HepG2 (cell line): ENCODE data around the gene EPHA2. TPM values are rescaled to one million over a fixed set of nuclear protein-coding genes. Genes with fewer than 3 reads are reported as not detected.

Experiments used
- ADNP ChIP-seq: sonication (generic); formaldehyde crosslinking; IDR thresholded peaks from 2 replicates; pipeline ENCODE4 v1.4.0; 2020; ENCODE audit warnings: missing genetic modification reagents
- HMGXB4 ChIP-seq, 2 experiments: sonication (generic) in 1 of 2; formaldehyde crosslinking in 1 of 2; IDR thresholded peaks; 2 replicates each; pipeline versions ENCODE4 v1.4.0 to v1.6.1; 2018 to 2020; ENCODE audit warnings: missing genetic modification reagents in 2 of 2, borderline replicate concordance in 1 of 2, low read depth in 1 of 2, mild to moderate bottlenecking in 1 of 2, missing biosample characterization in 1 of 2
- ISX ChIP-seq: sonication (generic); formaldehyde crosslinking; conservative IDR thresholded peaks from 2 replicates; pipeline ENCODE4 v1.5.0; 2020; ENCODE audit warnings: missing genetic modification reagents
- NKX3-1 ChIP-seq: sonication (generic); formaldehyde crosslinking; IDR thresholded peaks from 2 replicates; pipeline ENCODE4 v1.5.0; 2020; ENCODE audit warnings: missing genetic modification reagents
- PBX3 ChIP-seq: sonication (generic); formaldehyde crosslinking; IDR thresholded peaks from 2 replicates; pipeline ENCODE4 v1.8.1; 2023; ENCODE audit warnings: missing genetic modification reagents, inconsistent platforms, borderline replicate concordance
- PCBP2 ChIP-seq: fragments of 200-400 bp; formaldehyde crosslinking; optimal IDR thresholded peaks from 2 replicates; pipeline ENCODE3; 2018; ENCODE audit warnings: low read length, low read depth; ENCODE audit not compliant: poor library complexity, severe bottlenecking
- PLRG1 ChIP-seq: fragments of 450-650 bp; conservative IDR thresholded peaks from 2 replicates; pipeline ENCODE4 v1.6.1; 2016
- PRMT3 ChIP-seq: sonication (generic); formaldehyde crosslinking; IDR thresholded peaks from 2 replicates; pipeline ENCODE4 v1.8.1; 2022; ENCODE audit warnings: low read depth, mild to moderate bottlenecking, moderate library complexity, missing genetic modification reagents, borderline replicate concordance
- SRSF1 ChIP-seq: fragments of 200-400 bp; formaldehyde crosslinking; optimal IDR thresholded peaks from 2 replicates; pipeline ENCODE3; 2017; ENCODE audit warnings: mild to moderate bottlenecking, low read depth, low read length, moderate library complexity
- ZFP1 ChIP-seq: IDR thresholded peaks from 2 replicates; pipeline ENCODE4 v1.6.1; 2016
- ZNF317 ChIP-seq: sonication (generic); formaldehyde crosslinking; IDR thresholded peaks from 2 replicates; pipeline ENCODE4 v1.5.0; 2020; ENCODE audit warnings: mild to moderate bottlenecking, missing genetic modification reagents
- ZNF337 ChIP-seq: sonication (generic); formaldehyde crosslinking; IDR thresholded peaks from 2 replicates; pipeline ENCODE4 v1.5.1; 2020; ENCODE audit warnings: missing genetic modification reagents, low read depth, mild to moderate bottlenecking, borderline replicate concordance
- polyA plus RNA-seq, 8 experiments: library from polyadenylated mRNA; depleted of rRNA in 3 of 8; stranded (reverse) in 7 of 8; unstranded in 1 of 8; fragments of >200 nt; fragmentation: Illumina TruSeq in 4 of 8; extraction: Trizol in 4 of 8; gene quantifications; 2 replicates each; pipeline versions ENCODE4 v1.2.1 to v1.2.3, GENCODE V29; 2011 to 2016; ENCODE audit warnings: low read depth in 4 of 8, missing spikeins in 1 of 8, mixed read lengths in 1 of 8; ENCODE audit not compliant: insufficient read depth in 1 of 8
- total RNA-seq, 5 experiments: library from RNA; depleted of rRNA; stranded (reverse); fragments of >200 nt; fragmentation: Illumina TruSeq; extraction: Trizol; gene quantifications; 2 replicates each; pipeline ENCODE4 v1.2.3, GENCODE V29; 2016; ENCODE audit warnings: low read depth in 1 of 5
- TF ChIP-seq, protein P1 (sequence below): sonication (generic); formaldehyde crosslinking; IDR thresholded peaks from 2 replicates; pipeline ENCODE4 v1.4.0; 2020; ENCODE audit warnings: mild to moderate bottlenecking, missing genetic modification reagents
- TF ChIP-seq, protein P2 (sequence below): sonication (generic); formaldehyde crosslinking; IDR thresholded peaks from 2 replicates; pipeline ENCODE4 v1.4.0; 2020; ENCODE audit warnings: mild to moderate bottlenecking, missing genetic modification reagents

The EPHA2 gene
- total and polyA plus RNA-seq, 2 of the 13 experiments (the other 11 are each of a cell fraction or from before 2014, with no cell fraction given): 33.6 to 53.6 TPM

- TF ChIP-seq, protein P1, sequence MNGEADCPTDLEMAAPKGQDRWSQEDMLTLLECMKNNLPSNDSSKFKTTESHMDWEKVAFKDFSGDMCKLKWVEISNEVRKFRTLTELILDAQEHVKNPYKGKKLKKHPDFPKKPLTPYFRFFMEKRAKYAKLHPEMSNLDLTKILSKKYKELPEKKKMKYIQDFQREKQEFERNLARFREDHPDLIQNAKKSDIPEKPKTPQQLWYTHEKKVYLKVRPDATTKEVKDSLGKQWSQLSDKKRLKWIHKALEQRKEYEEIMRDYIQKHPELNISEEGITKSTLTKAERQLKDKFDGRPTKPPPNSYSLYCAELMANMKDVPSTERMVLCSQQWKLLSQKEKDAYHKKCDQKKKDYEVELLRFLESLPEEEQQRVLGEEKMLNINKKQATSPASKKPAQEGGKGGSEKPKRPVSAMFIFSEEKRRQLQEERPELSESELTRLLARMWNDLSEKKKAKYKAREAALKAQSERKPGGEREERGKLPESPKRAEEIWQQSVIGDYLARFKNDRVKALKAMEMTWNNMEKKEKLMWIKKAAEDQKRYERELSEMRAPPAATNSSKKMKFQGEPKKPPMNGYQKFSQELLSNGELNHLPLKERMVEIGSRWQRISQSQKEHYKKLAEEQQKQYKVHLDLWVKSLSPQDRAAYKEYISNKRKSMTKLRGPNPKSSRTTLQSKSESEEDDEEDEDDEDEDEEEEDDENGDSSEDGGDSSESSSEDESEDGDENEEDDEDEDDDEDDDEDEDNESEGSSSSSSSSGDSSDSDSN (CRISPR knock-in tag): peak; percentile 16; the same call in 1 of the 2 replicates
- TF ChIP-seq ZNF317 (peak; percentile 64; the same call in 1 of the 2 replicates), ZFP1 (CRISPR knock-in tag) (no peak), ISX (CRISPR knock-in tag) (no peak), PCBP2 (no peak), ZNF337 (no peak), HMGXB4 (CRISPR knock-in tag; IDR thresholded peaks at IDR 0.05; ENCODE audit: borderline replicate concordance in 1 of 2, low read depth in 1 of 2) (peak in 1 of 2 experiments; percentile 55; a peak in 1 of 4 replicates), ADNP (no peak), SRSF1 (no peak), PRMT3 (CRISPR knock-in tag) (no peak), PBX3 (CRISPR knock-in tag) (no peak), NKX3-1 (CRISPR knock-in tag) (no peak), PLRG1 (no peak)
- TF ChIP-seq, protein P2, sequence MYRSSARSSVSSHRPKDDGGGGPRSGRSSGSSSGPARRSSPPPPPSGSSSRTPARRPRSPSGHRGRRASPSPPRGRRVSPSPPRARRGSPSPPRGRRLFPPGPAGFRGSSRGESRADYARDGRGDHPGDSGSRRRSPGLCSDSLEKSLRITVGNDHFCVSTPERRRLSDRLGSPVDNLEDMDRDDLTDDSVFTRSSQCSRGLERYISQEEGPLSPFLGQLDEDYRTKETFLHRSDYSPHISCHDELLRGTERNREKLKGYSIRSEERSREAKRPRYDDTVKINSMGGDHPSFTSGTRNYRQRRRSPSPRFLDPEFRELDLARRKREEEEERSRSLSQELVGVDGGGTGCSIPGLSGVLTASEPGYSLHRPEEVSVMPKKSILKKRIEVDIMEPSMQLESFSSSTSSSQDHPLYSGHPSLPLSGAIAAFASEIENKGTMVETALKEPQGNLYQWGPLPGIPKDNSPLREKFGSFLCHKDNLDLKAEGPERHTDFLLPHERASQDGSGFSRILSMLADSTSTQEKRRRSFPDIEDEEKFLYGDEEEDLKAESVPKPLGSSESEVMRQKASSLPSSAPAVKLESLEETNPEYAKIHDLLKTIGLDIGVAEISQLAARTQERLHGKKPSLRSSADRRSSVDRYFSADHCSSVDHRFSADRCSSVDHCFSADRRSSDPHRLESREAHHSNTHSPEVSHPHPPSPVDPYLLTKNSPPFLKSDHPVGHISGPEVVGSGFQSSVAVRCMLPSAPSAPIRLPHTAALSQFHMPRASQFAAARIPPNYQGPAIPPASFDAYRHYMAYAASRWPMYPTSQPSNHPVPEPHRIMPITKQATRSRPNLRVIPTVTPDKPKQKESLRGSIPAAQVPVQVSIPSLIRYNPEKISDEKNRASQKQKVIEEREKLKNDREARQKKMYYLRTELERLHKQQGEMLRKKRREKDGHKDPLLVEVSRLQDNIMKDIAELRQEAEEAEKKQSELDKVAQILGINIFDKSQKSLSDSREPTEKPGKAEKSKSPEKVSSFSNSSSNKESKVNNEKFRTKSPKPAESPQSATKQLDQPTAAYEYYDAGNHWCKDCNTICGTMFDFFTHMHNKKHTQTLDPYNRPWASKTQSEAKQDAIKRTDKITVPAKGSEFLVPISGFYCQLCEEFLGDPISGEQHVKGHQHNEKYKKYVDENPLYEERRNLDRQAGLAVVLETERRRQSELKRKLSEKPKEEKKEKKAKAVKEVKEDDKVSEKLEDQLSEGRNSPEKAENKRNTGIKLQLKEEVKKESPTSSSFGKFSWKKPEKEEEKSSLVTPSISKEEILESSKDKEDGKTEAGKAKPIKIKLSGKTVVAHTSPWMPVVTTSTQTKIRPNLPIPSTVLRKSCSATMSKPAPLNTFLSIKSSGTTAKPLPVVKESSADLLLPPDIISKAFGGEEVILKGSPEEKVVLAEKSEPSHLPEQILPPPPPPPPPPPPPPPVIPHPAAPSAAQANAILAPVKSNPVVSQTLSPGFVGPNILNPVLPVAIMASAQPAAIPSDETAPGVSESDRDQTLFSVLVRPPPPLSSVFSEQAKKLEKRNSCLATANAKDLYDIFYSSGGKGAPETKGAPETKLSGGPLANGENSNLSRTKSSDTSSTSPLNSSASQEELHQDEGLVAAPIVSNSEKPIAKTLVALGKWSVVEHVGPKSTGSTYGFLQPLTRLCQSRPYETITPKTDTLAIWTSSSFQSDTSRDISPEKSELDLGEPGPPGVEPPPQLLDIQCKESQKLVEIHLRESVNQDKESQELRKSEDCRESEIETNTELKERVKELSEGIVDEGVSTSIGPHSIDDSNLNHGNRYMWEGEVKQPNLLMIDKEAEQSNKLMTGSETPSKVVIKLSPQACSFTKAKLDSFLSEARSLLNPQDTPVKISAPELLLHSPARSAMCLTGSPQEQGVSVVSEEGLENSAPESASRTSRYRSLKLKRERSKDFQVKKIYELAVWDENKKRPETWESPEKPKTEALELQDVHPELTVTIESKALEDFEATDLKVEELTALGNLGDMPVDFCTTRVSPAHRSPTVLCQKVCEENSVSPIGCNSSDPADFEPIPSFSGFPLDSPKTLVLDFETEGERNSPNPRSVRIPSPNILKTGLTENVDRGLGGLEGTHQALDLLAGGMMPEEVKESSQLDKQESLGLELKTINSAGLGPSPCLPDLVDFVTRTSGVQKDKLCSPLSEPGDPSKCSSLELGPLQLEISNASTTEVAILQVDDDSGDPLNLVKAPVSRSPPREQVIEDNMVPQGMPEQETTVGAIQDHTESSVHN: 0 out of 2 replicates have a peak, but pooled peaks have one; percentile 20
Observed at GRCh38 chr1:16164213-16165072, 8.6 kb upstream of the EPHA2 start (continued).
